ENCODE data around the gene HAVCR2.

The HAVCR2 gene

DNA sequence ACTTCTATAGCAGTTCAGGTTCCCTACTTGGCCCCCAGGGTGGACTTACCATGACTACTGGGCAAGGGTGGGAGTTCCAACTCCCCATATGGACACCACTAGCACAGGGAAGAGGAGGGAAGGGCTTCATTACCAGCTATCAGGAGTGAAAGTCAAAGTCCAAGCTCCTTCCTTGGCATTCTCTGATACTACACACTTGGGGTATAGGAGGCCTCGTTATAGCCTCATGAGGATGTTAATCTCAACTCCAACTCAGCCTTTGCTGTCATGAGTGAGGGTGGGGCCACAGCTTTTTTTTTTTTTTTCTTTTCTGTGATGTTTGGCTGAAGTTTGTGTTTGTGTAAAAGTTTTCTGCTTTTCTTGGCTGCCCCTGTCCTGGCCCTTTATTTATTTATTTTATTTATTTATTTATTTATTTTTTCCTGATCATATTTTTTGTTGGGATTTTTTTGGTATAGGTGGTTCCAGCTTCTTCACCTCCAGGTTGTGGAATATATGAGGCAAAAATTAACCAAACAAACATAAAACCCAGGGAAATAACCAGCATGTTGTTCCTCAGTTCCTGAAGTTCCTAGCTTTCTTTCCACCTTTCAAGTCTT lies 48.5 kb upstream of the HAVCR2 start (continued):
- TF ChIP-seq PRDM6 (tag by site-specific recombination; IDR thresholded peaks at IDR 0.05) (no peak), PRDM10 (tag by site-specific recombination; IDR thresholded peaks at IDR 0.05) (no peak), KLF8 (tag by site-specific recombination; IDR thresholded peaks at IDR 0.05) (no peak), ZBTB10 (tag by site-specific recombination; IDR thresholded peaks at IDR 0.05) (no peak), ZNF623 (tag by site-specific recombination; IDR thresholded peaks at IDR 0.05) (peak; percentile 52), IKZF3 (tag by site-specific recombination; IDR thresholded peaks at IDR 0.05) (no peak), SETDB1 (IDR thresholded peaks at IDR 0.05; ENCODE audit: insufficient read length, low read length) (no peak), ZNF473 (tag by site-specific recombination; IDR thresholded peaks at IDR 0.05) (no peak), OVOL3 (tag by site-specific recombination; IDR thresholded peaks at IDR 0.05) (no peak), HOXA7 (CRISPR knock-in tag; IDR thresholded peaks at IDR 0.05; ENCODE audit: borderline replicate concordance) (no peak), ZNF132 (tag by site-specific recombination; IDR thresholded peaks at IDR 0.05; ENCODE audit: borderline replicate concordance) (no peak), CTCF (tag by site-specific recombination; IDR thresholded peaks at IDR 0.05) (no peak), ZNF174 (tag by site-specific recombination; IDR thresholded peaks at IDR 0.05) (no peak), ZNF658 (tag by site-specific recombination; IDR thresholded peaks at IDR 0.05) (no peak), ZNF311 (tag by site-specific recombination; IDR thresholded peaks at IDR 0.05; ENCODE audit: borderline replicate concordance) (no peak), YY2 (tag by site-specific recombination; IDR thresholded peaks at IDR 0.05) (no peak), ZNF791 (tag by site-specific recombination; IDR thresholded peaks at IDR 0.05) (no peak), ZNF223 (tag by site-specific recombination; IDR thresholded peaks at IDR 0.05) (no peak), MZF1 (tag by site-specific recombination; IDR thresholded peaks at IDR 0.05; ENCODE audit: borderline replicate concordance) (no peak), ZNF677 (tag by site-specific recombination; IDR thresholded peaks at IDR 0.05) (no peak), ZNF18 (tag by site-specific recombination; IDR thresholded peaks at IDR 0.05) (no peak), ZNF175 (tag by site-specific recombination; IDR thresholded peaks at IDR 0.05) (no peak)
- TF ChIP-seq, protein P1, sequence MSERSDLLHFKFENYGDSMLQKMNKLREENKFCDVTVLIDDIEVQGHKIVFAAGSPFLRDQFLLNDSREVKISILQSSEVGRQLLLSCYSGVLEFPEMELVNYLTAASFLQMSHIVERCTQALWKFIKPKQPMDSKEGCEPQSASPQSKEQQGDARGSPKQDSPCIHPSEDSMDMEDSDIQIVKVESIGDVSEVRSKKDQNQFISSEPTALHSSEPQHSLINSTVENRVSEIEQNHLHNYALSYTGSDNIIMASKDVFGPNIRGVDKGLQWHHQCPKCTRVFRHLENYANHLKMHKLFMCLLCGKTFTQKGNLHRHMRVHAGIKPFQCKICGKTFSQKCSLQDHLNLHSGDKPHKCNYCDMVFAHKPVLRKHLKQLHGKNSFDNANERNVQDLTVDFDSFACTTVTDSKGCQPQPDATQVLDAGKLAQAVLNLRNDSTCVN (tag by site-specific recombination; optimal IDR thresholded peaks at IDR 0.05): no peak
- TF ChIP-seq, protein P2, sequence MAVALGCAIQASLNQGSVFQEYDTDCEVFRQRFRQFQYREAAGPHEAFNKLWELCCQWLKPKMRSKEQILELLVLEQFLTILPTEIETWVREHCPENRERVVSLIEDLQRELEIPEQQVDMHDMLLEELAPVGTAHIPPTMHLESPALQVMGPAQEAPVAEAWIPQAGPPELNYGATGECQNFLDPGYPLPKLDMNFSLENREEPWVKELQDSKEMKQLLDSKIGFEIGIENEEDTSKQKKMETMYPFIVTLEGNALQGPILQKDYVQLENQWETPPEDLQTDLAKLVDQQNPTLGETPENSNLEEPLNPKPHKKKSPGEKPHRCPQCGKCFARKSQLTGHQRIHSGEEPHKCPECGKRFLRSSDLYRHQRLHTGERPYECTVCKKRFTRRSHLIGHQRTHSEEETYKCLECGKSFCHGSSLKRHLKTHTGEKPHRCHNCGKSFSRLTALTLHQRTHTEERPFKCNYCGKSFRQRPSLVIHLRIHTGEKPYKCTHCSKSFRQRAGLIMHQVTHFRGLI (tag by site-specific recombination; IDR thresholded peaks at IDR 0.05): no peak

All from HEK293 (cell line).